C4-2B (cell line): ENCODE results near the gene TNFRSF21.

ENCODE experiments used
- CTCF ChIP-seq: fragments of 450-650 bp; conservative IDR thresholded peaks from 2 replicates; pipeline ENCODE4 v1.5.1; 2017; ENCODE audit warnings: mild to moderate bottlenecking
- ZFX ChIP-seq: fragments of 450-650 bp; IDR thresholded peaks from 2 replicates; pipeline ENCODE4 v1.6.1; 2017

GRCh38 chr6:47235421-47235820 lies 74.3 kb downstream of the TNFRSF21 start:
- TF ChIP-seq CTCF, result no peak
- TF ChIP-seq ZFX, result no peak
